NB4 (cell line): ENCODE data around the gene MIDN.

Experiments
- CTCF ChIP-seq: IDR thresholded peaks from one replicate; pipeline ENCODE4 v1.5.1; 2012; ENCODE audit warnings: low read depth, low read length
- MYC ChIP-seq: IDR thresholded peaks from 2 replicates; pipeline ENCODE4 v1.6.1; 2011; ENCODE audit warnings: low read depth, low read length
- POLR2A ChIP-seq: IDR thresholded peaks from 2 replicates; pipeline ENCODE4 v1.6.1; 2011; ENCODE audit warnings: mild to moderate bottlenecking; ENCODE audit not compliant: insufficient read length; ENCODE audit errors: extremely low read depth

GRCh38 chr19:1211494-1212234 lies 36.7 kb upstream of the MIDN start:
- TF ChIP-seq CTCF (no peak), POLR2A (no peak), MYC (no peak)
